ENCODE data around the gene CD27.

The CD27 gene

DNA sequence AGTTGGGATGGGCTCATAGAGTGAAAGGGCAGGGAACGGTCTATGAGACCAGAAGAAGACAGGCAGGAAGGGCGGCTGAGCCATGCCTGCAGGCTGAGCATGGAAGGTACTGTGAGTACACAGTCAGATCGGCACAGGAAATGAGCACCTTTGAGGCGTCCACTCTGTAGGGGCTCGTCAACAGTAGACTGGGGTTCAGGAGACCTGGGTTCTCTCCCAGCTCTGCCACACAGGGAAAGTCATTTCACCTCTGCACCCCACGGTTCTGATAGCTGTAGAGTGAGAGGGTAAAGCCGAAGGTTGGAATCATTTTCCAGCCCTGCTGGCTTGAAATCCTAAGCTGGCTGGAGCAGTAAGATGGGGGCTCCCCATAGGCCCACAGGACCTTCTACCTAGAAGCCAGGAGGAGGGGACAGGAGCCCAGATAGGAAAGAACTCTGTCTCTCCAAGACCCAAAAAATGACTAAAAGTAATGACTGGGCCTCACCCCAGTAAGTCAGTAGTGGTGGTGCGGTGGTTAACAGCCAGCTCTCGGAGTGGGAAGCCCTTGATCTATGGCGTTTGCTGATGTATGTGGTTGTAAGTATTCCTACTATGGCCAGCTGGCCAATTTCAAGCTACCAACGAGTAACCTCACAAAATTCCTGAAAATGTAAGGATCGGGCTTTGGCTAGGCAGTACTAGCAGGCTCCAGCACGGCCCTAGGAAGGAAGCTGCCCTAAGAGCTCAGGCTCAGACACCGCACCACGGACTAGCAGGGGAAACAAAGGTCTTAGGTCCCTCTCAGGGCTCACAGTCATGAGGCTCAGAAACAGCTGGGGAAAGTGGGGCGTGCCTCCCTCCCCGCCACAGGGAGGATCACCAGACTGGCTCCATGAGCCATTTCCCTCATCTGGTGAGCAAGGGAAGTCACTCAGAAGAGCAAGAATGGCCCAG is 10.3 kb upstream of the CD27 start:
- no peak for DNase-seq

DNA sequence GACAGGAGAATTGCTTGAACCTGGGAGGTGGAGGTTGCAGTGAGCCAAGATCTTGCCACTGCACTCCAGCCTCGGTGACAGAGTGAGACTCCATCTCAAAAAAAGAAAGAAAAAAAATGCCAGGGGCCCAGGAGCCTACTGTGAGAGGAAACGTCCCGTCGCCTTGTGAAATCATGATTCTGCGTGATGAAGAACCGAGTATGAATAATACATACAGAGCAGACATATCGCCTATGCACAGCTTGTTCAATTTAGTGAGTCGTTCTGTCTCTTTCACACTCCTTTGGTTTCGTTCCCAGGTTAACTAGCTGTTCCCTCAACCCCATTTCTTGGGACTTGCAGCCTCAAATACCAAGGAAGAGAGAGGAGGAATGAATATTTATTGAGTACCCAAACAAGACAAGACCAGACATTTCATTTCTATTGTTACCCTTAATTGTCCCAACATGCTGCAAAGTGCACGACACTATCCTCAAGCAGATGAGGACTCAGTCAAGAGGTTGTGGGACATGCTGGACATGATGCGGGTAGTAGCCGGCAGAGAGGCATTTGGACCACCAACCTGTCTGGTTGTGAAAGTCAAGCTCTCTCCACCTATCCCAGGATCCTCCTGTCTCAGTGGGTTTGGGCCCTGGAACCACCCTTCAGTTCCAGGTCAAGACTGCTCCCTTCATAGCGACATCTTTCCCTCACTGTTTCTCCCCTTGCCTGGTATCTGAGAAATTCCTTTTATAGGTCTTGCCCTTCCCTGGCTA is 8.6 kb upstream of the CD27 start:
- DNase-seq = no peak

DNA sequence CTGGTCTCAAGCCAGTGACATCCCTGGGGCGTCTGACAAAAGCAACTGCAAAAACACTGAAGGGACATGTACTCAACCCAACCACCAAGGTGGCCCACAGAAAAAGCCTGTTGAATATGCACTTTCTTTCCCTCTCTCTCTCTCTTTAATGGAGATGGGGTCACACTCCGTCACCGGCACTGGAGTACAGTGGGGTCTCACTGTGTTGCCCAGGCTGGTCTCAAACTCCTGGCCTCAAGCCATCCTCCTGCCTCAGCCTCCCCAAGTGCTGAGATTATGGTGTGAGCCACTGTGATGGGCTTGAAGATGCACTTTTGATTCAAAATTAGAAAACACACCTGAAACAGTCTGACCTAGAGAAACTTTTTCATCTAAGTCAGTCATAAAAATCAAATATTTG is 7.2 kb upstream of the CD27 start:
- DNase-seq = no peak

DNA sequence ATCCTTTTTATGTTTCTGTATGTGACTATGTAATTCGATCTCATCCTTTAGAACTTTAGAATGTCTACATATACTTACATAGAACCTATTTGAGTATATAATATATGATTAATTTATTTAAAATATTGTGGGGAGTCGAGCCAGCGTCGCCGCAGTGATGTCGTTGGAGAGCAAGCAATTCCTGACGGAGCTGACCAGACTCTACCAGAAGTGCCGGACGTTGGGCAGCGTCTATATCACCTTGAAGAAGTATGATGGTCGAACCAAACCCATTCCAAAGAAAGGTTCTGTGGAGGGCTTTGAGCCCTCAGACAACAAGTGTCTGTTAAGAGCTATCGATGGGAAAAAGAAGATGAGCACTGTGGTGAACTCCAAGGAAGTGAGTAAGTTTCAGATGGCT is 6.4 kb upstream of the CD27 start:
- no peak for DNase-seq

DNA sequence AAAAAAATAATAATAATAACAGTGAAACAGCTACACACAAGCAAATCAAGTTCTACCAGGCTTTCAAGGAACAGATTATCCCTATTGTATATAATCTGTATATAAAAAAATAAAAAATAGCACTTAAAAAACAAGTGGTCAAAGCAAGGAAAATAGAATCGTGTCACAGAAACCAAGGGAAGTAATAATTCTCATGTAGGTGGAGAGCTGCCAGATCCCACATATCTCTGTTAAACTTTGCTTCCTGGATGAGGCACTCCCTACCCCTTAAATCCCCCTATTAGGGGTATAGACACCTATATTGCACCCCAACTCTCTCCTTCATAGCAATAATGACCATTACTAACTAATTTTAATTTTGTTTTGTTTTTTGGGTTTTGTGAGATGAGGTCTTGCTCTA is 4.4 kb upstream of the CD27 start:
- DNase-seq = no peak

DNA sequence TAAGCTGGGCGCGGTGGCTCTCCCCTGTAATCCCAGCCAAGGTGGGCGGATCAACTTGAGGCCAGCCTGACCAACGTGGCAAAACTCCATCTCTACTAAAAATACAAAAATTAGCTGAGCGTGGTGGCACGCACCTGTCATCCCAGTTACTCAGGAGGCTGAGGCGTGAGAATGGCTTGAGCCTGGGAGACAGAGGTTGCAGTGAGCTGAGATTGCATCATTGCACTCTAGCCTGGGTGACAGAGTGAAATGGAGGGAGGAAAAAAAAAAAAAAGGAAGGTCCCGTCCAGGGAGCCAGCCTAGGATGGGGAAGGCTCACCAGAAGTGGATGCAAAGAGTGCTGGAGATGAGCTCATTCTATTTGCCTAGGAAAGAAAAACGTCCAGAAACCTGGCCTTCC is 1.9 kb upstream of the CD27 start:
- no peak for DNase-seq

DNA sequence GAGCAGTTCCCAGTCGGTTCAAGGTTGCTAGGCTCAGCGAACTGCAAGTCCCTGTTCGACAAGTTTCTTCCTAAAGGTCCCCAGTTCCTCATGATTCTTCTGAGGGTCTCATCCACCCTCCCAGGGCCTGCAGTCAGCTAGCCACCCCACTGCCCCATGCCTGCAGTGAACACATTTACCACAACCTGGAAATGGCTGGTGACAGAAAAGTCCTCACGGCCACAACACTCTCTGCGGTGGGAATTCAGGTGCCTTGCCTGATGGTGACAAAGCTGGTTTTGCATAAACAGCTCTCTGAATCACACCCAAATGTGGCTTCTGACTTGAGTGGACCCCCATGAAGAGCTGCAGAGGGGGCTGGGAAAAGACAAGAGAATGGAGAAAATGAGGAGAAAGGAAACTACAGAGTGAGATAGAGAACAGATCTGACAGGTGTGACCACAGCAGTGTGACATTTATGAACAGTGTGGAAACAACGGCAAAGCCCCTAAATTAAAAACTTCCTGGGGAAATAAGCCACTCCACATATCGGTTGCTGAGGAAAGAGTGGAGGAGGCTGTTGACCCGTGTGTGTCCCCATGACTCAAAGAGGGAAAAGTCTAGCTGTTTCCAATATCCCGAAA is 1.3 kb upstream of the CD27 start:
- DNase-seq = no peak

DNA sequence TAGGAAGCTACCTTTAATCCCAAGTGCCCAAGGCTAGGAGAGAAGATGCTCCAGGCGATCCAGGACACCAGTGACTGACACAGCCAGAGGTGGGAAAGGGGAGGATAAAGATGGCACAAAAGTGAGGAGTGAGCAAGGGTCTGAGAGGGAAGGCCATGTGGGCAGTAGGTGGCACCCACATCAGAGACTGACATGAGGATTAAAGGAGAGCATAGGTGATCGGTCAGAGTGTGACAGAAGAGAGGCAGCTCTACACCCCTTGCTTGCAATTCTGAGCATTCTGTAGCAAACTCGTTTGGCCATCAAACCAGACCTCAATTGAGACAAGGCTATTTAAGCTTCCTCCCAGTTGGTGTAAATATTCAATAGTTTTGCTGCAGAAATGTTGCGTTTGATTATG is 724 bp upstream of the CD27 start:
- no peak for DNase-seq

DNA sequence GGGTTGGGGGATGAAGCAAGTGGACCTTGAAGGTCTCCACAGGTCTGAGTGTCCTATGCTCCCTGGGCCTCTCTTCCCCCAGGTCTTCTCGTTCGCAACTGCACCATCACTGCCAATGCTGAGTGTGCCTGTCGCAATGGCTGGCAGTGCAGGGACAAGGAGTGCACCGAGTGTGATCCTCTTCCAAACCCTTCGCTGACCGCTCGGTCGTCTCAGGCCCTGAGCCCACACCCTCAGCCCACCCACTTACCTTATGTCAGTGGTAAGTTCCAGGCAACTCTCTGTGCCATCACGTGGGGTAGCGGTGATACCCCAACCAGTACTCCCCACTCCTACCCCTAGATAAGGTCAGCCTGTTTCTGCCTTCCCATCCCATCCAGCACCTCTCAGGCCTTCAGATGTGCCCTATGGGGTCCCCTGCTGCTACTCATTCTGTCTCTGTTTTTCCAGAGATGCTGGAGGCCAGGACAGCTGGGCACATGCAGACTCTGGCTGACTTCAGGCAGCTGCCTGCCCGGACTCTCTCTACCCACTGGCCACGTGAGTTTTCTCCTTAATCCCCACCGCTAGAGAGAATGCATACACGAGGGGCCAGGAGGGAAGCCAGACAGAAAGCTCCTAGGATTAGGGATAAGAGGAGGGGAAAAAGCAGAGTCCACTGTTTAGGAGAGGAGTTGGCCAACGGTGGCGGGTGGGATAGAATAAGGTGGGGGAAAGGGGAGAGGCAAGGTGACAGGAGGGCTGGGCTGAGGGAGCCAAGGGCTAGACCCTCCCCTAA is 5.5 kb downstream of the CD27 start:
- no peak for DNase-seq

DNA sequence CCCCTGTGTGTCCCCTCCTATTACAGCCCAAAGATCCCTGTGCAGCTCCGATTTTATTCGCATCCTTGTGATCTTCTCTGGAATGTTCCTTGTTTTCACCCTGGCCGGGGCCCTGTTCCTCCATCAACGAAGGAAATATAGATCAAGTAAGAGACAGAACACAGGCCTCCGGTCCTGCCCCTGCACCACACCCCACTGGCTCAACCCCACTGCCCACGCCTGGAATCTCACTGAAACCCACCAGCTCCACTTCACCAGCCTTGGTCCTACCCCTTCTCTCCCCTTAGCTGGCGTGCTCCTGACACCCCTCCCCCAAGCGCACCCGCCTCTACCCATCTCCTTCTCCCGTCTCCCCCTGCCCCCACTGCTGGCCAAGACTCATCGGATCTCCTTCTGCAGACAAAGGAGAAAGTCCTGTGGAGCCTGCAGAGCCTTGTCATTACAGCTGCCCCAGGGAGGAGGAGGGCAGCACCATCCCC is 6.2 kb downstream of the CD27 start:
- no peak for DNase-seq

DNA sequence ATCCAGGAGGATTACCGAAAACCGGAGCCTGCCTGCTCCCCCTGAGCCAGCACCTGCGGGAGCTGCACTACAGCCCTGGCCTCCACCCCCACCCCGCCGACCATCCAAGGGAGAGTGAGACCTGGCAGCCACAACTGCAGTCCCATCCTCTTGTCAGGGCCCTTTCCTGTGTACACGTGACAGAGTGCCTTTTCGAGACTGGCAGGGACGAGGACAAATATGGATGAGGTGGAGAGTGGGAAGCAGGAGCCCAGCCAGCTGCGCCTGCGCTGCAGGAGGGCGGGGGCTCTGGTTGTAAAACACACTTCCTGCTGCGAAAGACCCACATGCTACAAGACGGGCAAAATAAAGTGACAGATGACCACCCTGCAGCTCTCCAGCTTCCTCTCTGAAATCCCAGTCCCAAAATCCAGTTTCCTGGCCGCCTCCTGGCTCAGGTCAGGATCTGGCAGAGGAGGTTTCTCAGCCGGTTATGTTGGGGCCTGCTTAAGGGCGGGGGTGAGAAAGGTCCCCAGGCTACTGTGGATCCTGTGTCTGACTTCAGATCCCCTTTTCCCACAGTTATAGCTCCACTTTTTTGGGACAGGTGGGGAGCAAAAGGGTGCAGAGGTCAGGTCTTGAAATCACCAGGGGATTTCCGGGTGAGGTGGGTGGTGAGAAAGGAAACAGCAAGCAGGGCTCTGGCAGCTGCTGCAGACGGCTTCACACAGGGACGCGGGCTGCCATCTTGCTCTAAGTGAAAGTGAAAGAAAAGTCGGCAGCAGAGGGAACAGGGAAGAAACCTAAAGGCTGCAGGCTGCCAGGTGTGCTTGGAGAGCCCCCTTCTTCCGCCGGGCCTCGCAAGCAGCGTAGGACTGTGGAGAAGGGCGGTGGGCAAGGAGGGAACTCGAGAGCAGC is 6.8 kb downstream of the CD27 start, which contains the start of gene TAPBPL:
TAPBPL (plus strand) TSS at position 695 of the 897 bp plus-strand sequence. CDS start 207 bp downstream, outside the sequence.
- DNase-seq = peak; percentile 96

DNA sequence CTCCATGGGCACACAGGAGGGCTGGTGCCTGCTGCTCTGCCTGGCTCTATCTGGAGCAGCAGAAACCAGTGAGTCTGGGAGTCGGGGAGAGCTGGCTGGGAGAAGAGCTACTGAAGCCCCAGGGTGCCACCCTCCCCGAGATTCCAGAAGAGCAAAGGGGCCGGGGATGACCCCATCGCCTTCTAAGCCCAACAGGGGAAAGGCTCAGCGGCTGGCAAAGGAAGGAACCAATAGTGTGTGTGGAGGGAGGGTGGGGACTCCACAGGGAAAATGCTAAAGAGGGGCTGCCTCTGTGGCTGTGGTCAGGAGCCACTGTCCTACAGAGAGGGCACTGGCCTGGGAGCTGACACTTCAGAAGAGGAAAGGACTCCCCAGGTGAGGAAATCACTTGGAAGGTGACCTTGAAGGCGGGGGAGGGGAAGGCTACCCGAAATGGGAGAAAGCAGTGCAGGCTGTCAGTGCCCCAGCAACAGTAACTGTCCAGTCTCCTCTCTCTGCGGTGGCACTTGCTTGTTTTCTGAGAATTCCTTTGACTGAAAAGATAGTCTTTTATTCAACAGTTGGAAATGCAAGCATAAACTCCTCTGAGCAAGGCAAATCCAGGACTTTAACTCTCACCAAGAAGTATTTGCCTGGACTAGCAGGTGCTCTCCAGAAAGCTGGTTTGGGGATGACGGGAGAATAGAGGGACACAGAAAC is 7.6 kb downstream of the CD27 start:
- DNase-seq = peak; percentile 12

DNA sequence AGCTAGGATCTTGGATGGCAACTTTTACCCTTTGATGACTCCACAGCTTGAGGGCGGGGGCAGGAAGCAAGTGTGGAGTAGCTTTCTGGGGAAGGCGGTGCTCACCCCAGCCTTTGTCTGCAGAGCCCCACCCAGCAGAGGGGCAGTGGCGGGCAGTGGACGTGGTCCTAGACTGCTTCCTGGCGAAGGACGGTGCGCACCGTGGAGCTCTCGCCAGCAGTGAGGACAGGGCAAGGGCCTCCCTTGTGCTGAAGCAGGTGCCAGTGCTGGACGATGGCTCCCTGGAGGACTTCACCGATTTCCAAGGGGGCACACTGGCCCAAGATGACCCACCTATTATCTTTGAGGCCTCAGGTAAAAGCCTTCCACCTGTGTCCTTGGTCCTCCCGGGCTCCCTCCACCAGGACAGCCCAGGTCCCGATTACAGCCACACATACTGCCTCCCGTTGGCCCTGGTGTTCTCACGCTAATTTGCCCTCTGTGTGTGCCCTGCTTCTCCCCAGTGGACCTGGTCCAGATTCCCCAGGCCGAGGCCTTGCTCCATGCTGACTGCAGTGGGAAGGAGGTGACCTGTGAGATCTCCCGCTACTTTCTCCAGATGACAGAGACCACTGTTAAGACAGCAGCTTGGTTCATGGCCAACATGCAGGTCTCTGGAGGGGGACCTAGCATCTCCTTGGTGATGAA is 8.3 kb downstream of the CD27 start:
- DNase-seq = no peak

DNA sequence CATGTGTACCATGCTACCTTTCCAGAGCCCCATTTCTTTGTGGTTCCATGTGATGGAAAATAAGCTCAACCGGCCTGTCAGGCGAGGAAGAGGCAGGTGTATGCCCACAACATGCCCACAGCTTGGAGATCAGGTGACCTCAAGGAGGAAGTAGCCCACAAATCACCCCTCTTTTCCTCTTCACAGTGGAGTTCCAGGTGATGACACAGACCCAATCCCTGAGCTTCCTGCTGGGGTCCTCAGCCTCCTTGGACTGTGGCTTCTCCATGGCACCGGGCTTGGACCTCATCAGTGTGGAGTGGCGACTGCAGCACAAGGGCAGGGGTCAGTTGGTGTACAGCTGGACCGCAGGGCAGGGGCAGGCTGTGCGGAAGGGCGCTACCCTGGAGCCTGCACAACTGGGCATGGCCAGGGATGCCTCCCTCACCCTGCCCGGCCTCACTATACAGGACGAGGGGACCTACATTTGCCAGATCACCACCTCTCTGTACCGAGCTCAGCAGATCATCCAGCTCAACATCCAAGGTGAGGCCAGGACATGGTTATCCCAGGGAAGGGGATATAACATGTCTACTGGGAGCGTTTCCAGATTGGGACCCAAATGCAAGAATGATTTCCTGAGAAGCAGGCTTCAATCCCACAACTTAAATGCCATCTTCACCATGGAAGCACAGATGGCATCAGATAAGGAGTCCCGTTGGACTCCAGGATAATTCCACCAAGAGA is 12.6 kb downstream of the CD27 start:
- DNase-seq = no peak

DNA sequence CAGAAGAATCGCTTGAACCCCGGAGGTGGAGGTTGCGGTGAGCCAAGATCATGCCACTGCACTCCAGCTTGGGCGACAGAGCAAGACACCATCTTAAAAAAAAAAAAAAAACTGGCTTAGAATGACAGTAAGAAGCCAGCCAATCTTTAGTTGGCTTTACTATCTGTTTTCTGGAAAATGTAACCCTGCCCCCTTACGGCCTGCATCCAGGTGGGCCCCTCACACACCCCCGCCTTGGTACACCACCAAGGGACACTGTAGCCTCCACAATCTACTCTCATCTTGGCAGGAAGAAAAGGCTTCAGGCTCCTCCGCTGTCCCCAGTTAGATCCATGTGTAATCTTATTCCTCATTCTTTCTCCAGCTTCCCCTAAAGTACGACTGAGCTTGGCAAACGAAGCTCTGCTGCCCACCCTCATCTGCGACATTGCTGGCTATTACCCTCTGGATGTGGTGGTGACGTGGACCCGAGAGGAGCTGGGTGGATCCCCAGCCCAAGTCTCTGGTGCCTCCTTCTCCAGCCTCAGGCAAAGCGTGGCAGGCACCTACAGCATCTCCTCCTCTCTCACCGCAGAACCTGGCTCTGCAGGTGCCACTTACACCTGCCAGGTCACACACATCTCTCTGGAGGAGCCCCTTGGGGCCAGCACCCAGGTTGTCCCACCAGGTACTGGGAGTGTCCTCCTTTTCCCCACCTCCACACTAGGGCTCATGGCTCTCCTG is 13.7 kb downstream of the CD27 start:
- no peak for DNase-seq

DNA sequence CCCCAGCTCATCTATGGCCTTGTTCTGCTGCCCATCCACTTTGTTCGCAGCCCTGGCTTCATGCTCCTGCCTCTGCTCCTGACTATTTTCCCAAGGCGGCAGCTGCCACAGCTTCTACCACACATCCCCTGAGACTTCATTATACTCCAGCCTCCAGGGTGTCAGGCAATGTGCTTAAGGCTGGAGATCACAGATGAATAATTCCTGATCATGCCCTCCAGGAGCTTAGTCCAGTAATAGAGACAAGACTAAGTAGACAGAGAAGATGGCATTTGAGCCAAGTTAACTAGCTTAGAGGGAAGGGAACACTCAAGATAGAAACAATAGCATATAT is 14.2 kb downstream of the CD27 start:
- DNase-seq = no peak

DNA sequence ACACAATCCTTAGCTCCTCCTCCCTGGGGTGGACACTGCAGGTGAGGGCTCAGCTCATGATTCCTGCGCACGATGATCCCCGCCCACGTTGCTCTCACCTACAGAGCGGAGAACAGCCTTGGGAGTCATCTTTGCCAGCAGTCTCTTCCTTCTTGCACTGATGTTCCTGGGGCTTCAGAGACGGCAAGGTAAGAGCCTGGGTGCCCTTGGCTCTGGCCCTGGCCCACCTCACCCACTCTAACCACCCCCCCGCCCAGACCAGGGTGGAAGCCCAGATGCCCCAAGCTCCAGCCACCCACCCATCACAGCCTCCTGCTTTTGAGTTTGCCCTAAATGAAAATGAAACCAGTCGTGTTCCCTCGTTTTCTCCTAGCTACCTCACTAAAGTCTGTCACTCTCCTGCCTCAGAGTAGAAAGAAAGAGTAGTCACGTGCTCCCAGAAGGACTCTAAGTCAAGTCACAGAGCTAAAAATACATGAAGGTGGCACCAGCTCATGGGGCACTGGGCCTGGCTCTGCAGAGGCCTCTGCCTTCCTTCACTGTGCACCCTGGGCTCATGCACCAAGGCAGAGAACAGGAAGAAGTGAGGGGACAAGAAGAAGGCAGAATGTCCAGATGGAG is 16.1 kb downstream of the CD27 start:
- DNase-seq = no peak

DNA sequence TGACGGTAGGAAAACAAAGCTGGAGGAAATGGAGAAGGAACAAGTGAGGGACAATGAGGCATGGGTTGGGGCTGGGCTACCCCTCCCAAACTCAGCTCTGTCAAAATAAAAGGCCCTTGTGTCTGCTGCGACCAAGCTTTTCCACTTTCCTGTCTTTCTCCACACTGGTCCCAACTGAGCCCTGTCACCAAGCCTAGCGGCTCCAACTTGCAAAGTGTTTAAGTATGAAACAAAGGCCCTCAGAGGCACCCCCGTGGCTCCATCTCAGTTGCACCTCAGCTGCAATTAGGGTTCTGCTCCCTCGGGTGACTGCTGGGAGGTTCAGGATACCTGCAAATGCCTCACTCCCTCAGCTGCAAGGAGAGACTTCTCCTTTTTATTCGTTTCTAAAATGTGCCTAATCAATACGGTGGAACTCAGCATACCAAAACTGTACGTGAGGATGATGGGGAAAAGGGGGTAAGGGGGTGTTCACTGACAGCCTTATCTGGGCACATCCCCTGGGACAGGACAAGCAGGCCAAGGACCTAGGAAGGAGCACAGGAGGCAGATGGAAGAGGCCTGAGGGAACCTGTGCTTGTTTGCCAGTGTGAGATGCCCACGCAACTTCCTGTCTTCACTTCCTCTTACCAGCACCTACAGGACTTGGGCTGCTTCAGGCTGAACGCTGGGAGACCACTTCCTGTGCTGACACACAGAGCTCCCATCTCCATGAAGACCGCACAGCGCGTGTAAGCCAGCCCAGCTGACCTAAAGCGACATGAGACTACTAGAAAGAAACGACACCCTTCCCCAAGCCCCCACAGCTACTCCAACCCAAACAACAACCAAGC is 16.9 kb downstream of the CD27 start:
- no peak for DNase-seq

All from NCI-H1694 (cell line).